ENCODE data around the gene PFKFB3.

The PFKFB3 gene

DNA sequence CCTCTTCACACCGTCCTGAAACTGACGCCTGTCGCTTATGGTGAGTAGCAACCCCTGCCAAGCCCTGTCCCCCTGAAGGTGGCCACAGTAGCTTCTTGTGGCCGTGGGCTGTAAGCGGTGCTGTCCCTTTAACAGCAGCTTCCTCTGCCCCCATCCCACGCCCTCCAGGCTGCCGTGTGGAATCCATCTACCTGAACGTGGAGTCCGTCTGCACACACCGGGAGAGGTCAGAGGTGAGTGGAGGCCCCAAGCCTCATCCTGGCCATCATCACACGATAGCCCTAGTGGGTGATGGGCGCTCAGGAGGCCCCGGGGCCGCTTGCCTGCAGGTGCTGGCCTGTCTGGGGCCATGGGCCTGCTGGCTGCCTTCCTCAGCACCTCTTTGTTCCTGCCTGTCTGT is 21.2 kb downstream of the PFKFB3 start:
- Histone ChIP-seq H3K36me3 (ENCODE audit: control insufficient read depth in 1 of 2, insufficient read depth in 2 of 2, low read length in 2 of 2) (peaks cover 51 to 99% of the 10 kb centered on the region in 2 donors), H3K27ac (ENCODE audit: low read length) (no peak overlapping the region), H3K27me3 (ENCODE audit: low read depth, low read length) (no peaks in the 10 kb centered on the region), H3K9me3 (ENCODE audit: control insufficient read depth in 1 of 2, low read length in 2 of 2) (no peaks in the 10 kb centered on the region), H3K4me1 (ENCODE audit: control insufficient read depth in 1 of 2, insufficient read depth in 2 of 2, low read length in 2 of 2) (no peaks in the 10 kb centered on the region), H3K4me3 (ENCODE audit: low read depth in 1 of 2, low read length in 2 of 2) (no peak overlapping the region)

DNA sequence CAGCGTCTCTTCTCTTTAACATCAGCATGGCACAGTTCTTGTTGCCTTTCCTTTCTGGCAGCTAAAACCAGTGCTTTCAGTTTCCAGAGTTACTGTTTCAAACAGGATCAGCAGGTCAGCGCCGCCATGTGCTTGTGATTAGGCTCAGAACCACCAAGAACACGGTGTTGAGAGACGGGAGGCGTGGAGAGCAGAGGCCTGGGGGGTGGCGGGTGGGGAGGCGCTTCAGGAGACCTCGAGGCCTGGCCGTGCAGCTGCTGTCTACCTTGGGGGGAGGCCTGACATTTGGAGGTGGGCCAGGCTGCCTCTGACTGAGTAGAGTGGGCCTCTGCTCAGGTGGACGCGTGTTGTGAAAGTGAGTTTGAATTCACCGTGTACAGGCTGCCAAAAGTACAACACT is 22.0 kb downstream of the PFKFB3 start:
- peaks cover 49 to 99% of the 10 kb centered on the region in 2 donors for H3K36me3 ChIP-seq (ENCODE audit: control insufficient read depth in 1 of 2, insufficient read depth in 2 of 2, low read length in 2 of 2)

GRCh38 chr10:6225263-6225814 is 22.6 kb downstream of the PFKFB3 start:
- Histone ChIP-seq H3K27me3 (ENCODE audit: low read depth, low read length) (no peaks in the 10 kb centered on the region), H3K9me3 (ENCODE audit: control insufficient read depth in 1 of 2, low read length in 2 of 2) (no peaks in the 10 kb centered on the region), H3K36me3 (ENCODE audit: control insufficient read depth in 1 of 2, insufficient read depth in 2 of 2, low read length in 2 of 2) (peaks cover 53 to 99% of the 10 kb centered on the region in 2 donors), H3K4me3 (ENCODE audit: low read depth in 1 of 2, low read length in 2 of 2) (no peak overlapping the region), H3K4me1 (ENCODE audit: control insufficient read depth in 1 of 2, insufficient read depth in 2 of 2, low read length in 2 of 2) (no peaks in the 10 kb centered on the region), H3K27ac (ENCODE audit: low read length) (no peak overlapping the region)

More for the DNA sequence above, 22.0 kb downstream of the PFKFB3 start:
- no peaks in the 10 kb centered on the region for H3K9me3 ChIP-seq (ENCODE audit: control insufficient read depth in 1 of 2, low read length in 2 of 2)
- no peaks in the 10 kb centered on the region for H3K4me1 ChIP-seq (ENCODE audit: control insufficient read depth in 1 of 2, insufficient read depth in 2 of 2, low read length in 2 of 2)
- no peak overlapping the region for H3K4me3 ChIP-seq (ENCODE audit: low read depth in 1 of 2, low read length in 2 of 2)
- no peak overlapping the region for H3K27ac ChIP-seq (ENCODE audit: low read length)
- no peaks in the 10 kb centered on the region for H3K27me3 ChIP-seq (ENCODE audit: low read depth, low read length)

- no peak overlapping the region for H3K27ac ChIP-seq (ENCODE audit: low read length)
- H3K4me3 ChIP-seq (ENCODE audit: low read depth in 1 of 2, low read length in 2 of 2): no peak overlapping the region
- peaks cover 48 to 94% of the 10 kb centered on the region in 2 donors for H3K36me3 ChIP-seq (ENCODE audit: control insufficient read depth in 1 of 2, insufficient read depth in 2 of 2, low read length in 2 of 2)
- H3K4me1 ChIP-seq (ENCODE audit: control insufficient read depth in 1 of 2, insufficient read depth in 2 of 2, low read length in 2 of 2): no peaks in the 10 kb centered on the region
- no peaks in the 10 kb centered on the region for H3K27me3 ChIP-seq (ENCODE audit: low read depth, low read length)
- H3K9me3 ChIP-seq (ENCODE audit: control insufficient read depth in 1 of 2, low read length in 2 of 2): no peaks in the 10 kb centered on the region
Observed at GRCh38 chr10:6226216-6226615, 23.5 kb downstream of the PFKFB3 start.

GRCh38 chr10:6227346-6227745 is 24.6 kb downstream of the PFKFB3 start:
- Histone ChIP-seq H3K27ac (ENCODE audit: low read length) (no peak overlapping the region), H3K4me1 (ENCODE audit: control insufficient read depth in 1 of 2, insufficient read depth in 2 of 2, low read length in 2 of 2) (no peaks in the 10 kb centered on the region), H3K4me3 (ENCODE audit: low read depth in 1 of 2, low read length in 2 of 2) (no peak overlapping the region), H3K27me3 (ENCODE audit: low read depth, low read length) (no peaks in the 10 kb centered on the region), H3K9me3 (ENCODE audit: control insufficient read depth in 1 of 2, low read length in 2 of 2) (no peaks in the 10 kb centered on the region), H3K36me3 (ENCODE audit: control insufficient read depth in 1 of 2, insufficient read depth in 2 of 2, low read length in 2 of 2) (peaks cover 46 to 94% of the 10 kb centered on the region in 2 donors)

- Histone ChIP-seq H3K4me3 (ENCODE audit: low read depth in 1 of 2, low read length in 2 of 2) (no peak overlapping the region), H3K9me3 (ENCODE audit: control insufficient read depth in 1 of 2, low read length in 2 of 2) (no peaks in the 10 kb centered on the region), H3K4me1 (ENCODE audit: control insufficient read depth in 1 of 2, insufficient read depth in 2 of 2, low read length in 2 of 2) (no peaks in the 10 kb centered on the region), H3K27ac (ENCODE audit: low read length) (no peak overlapping the region), H3K36me3 (ENCODE audit: control insufficient read depth in 1 of 2, insufficient read depth in 2 of 2, low read length in 2 of 2) (peaks cover 46 to 94% of the 10 kb centered on the region in 2 donors), H3K27me3 (ENCODE audit: low read depth, low read length) (no peaks in the 10 kb centered on the region)
Observed at GRCh38 chr10:6228010-6228511, 25.3 kb downstream of the PFKFB3 start.

DNA sequence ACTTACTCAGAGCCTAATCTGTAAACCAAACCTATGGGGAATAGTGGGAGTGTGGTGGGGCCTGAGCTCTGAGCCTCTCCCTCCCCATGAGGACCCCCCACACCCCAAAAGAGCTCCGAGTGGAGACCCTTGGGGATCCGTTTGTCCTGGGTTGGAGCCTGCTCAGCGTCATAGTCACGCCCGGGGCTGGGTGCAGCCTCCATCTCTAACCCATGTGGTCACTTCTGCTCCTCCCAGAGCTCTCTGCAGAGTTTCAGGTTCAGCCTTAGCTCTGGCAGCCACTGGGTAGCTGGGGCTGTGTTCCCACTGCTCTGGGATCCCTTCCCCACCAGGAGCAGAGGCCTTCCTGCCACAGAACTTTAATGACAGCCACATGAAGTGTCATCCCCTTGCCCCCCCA is 25.9 kb downstream of the PFKFB3 start:
- Histone ChIP-seq H3K27ac (ENCODE audit: low read length) (no peak overlapping the region), H3K9me3 (ENCODE audit: control insufficient read depth in 1 of 2, low read length in 2 of 2) (no peaks in the 10 kb centered on the region), H3K36me3 (ENCODE audit: control insufficient read depth in 1 of 2, insufficient read depth in 2 of 2, low read length in 2 of 2) (peaks cover 47 to 94% of the 10 kb centered on the region in 2 donors), H3K4me3 (ENCODE audit: low read depth in 1 of 2, low read length in 2 of 2) (no peak overlapping the region), H3K4me1 (ENCODE audit: control insufficient read depth in 1 of 2, insufficient read depth in 2 of 2, low read length in 2 of 2) (no peaks in the 10 kb centered on the region), H3K27me3 (ENCODE audit: low read depth, low read length) (no peaks in the 10 kb centered on the region)

GRCh38 chr10:6229290-6229689 is 26.6 kb downstream of the PFKFB3 start:
- Histone ChIP-seq H3K4me1 (ENCODE audit: control insufficient read depth in 1 of 2, insufficient read depth in 2 of 2, low read length in 2 of 2) (no peaks in the 10 kb centered on the region), H3K4me3 (ENCODE audit: low read depth in 1 of 2, low read length in 2 of 2) (no peak overlapping the region), H3K27me3 (ENCODE audit: low read depth, low read length) (no peaks in the 10 kb centered on the region), H3K9me3 (ENCODE audit: control insufficient read depth in 1 of 2, low read length in 2 of 2) (no peaks in the 10 kb centered on the region), H3K27ac (ENCODE audit: low read length) (no peak overlapping the region), H3K36me3 (ENCODE audit: control insufficient read depth in 1 of 2, insufficient read depth in 2 of 2, low read length in 2 of 2) (peaks cover 46 to 94% of the 10 kb centered on the region in 2 donors)

- H3K4me1 ChIP-seq (ENCODE audit: control insufficient read depth in 1 of 2, insufficient read depth in 2 of 2, low read length in 2 of 2): no peaks in the 10 kb centered on the region
- H3K27ac ChIP-seq (ENCODE audit: low read length): no peak overlapping the region
- no peaks in the 10 kb centered on the region for H3K27me3 ChIP-seq (ENCODE audit: low read depth, low read length)
- no peak overlapping the region for H3K4me3 ChIP-seq (ENCODE audit: low read depth in 1 of 2, low read length in 2 of 2)
- H3K9me3 ChIP-seq (ENCODE audit: control insufficient read depth in 1 of 2, low read length in 2 of 2): no peaks in the 10 kb centered on the region
- H3K36me3 ChIP-seq (ENCODE audit: control insufficient read depth in 1 of 2, insufficient read depth in 2 of 2, low read length in 2 of 2): peaks cover 46 to 94% of the 10 kb centered on the region in 2 donors
Observed at GRCh38 chr10:6229746-6230145, 27.0 kb downstream of the PFKFB3 start.

DNA sequence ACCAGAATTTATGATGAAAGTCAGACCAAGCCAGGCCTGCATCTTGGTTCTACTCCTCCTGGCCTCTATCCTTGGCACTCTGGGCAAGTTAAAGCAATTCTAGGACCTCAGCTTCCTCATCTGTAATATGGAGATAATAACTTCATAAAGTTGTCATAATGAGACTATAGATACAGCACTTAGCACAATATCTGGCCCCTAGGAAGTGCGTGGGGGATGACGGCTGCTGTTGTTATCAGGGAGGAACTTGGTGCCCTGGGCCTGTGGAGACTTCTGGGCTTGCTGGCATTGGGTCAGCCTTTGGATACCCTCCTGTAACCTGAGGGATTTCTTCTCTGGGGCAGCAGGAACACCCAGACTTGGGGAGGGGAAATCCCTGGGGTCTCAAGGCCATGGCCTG is 27.6 kb downstream of the PFKFB3 start:
- H3K4me3 ChIP-seq (ENCODE audit: low read depth in 1 of 2, low read length in 2 of 2): no peak overlapping the region
- H3K36me3 ChIP-seq (ENCODE audit: control insufficient read depth in 1 of 2, insufficient read depth in 2 of 2, low read length in 2 of 2): peaks cover 45 to 88% of the 10 kb centered on the region in 2 donors
- no peaks in the 10 kb centered on the region for H3K9me3 ChIP-seq (ENCODE audit: control insufficient read depth in 1 of 2, low read length in 2 of 2)
- no peaks in the 10 kb centered on the region for H3K4me1 ChIP-seq (ENCODE audit: control insufficient read depth in 1 of 2, insufficient read depth in 2 of 2, low read length in 2 of 2)
- H3K27ac ChIP-seq (ENCODE audit: low read length): no peak overlapping the region
- H3K27me3 ChIP-seq (ENCODE audit: low read depth, low read length): no peaks in the 10 kb centered on the region

- peaks cover 37 to 83% of the 10 kb centered on the region in 2 donors for H3K36me3 ChIP-seq (ENCODE audit: control insufficient read depth in 1 of 2, insufficient read depth in 2 of 2, low read length in 2 of 2)
- H3K27ac ChIP-seq (ENCODE audit: low read length): no peak overlapping the region
- no peaks in the 10 kb centered on the region for H3K4me1 ChIP-seq (ENCODE audit: control insufficient read depth in 1 of 2, insufficient read depth in 2 of 2, low read length in 2 of 2)
- no peak overlapping the region for H3K4me3 ChIP-seq (ENCODE audit: low read depth in 1 of 2, low read length in 2 of 2)
- no peaks in the 10 kb centered on the region for H3K9me3 ChIP-seq (ENCODE audit: control insufficient read depth in 1 of 2, low read length in 2 of 2)
- no peaks in the 10 kb centered on the region for H3K27me3 ChIP-seq (ENCODE audit: low read depth, low read length)
Observed at GRCh38 chr10:6231146-6231545, 28.4 kb downstream of the PFKFB3 start.

GRCh38 chr10:6231730-6232129 is 29.0 kb downstream of the PFKFB3 start:
- Histone ChIP-seq H3K9me3 (ENCODE audit: control insufficient read depth in 1 of 2, low read length in 2 of 2) (no peaks in the 10 kb centered on the region), H3K27me3 (ENCODE audit: low read depth, low read length) (no peaks in the 10 kb centered on the region), H3K4me3 (ENCODE audit: low read depth in 1 of 2, low read length in 2 of 2) (no peak overlapping the region), H3K27ac (ENCODE audit: low read length) (no peak overlapping the region), H3K4me1 (ENCODE audit: control insufficient read depth in 1 of 2, insufficient read depth in 2 of 2, low read length in 2 of 2) (no peaks in the 10 kb centered on the region), H3K36me3 (ENCODE audit: control insufficient read depth in 1 of 2, insufficient read depth in 2 of 2, low read length in 2 of 2) (peaks cover 33 to 83% of the 10 kb centered on the region in 2 donors)

All from muscle layer of duodenum (tissue), 2 donors.